Activated T-cell treated with anti-CD3 and anti-CD28 coated beads, Interleukin-2, amount 50 U/mL, for 72 hours (primary cell): ENCODE data around the gene RNF43. TPM values are rescaled to one million over a fixed set of nuclear protein-coding genes. Genes with fewer than 3 reads are reported as not detected.

Experiments
- ATAC-seq, 2 donors: fragments of 150-1000 bp; cut with Tn5 transposase; replicated peaks in 1 of 2; 2 replicates each; pipeline ENCODE4 v1.10.0; 2021; ENCODE audit warnings: moderate library complexity in 2 of 2, mild to moderate bottlenecking in 1 of 2
- DNase-seq, 2 donors: peaks; one replicate each; pipeline ENCODE4 v3.0.0; 2021 to 2022; ENCODE audit warnings: mixed read lengths in 1 of 2
- H3K27ac Mint-ChIP-seq: one replicate; pipeline ENCODE4 v1.8.0; 2022; ENCODE audit warnings: mild to moderate bottlenecking, moderate library complexity, mixed read lengths
- H3K27me3 Mint-ChIP-seq: one replicate; pipeline ENCODE4 v1.8.0; 2022; ENCODE audit warnings: low read depth, mixed read lengths
- H3K36me3 Mint-ChIP-seq, 2 donors: one replicate each; pipeline ENCODE4 v1.8.0; 2022; ENCODE audit warnings: mixed read lengths in 2 of 2, mild to moderate bottlenecking in 1 of 2; ENCODE audit not compliant: insufficient read depth in 2 of 2
- H3K4me1 Mint-ChIP-seq: one replicate; pipeline ENCODE4 v1.8.0; 2022; ENCODE audit warnings: low read depth, mixed read lengths
- H3K4me3 Mint-ChIP-seq, 2 donors: one replicate each; pipeline ENCODE4 v1.8.0; 2022; ENCODE audit warnings: mild to moderate bottlenecking in 2 of 2, mixed read lengths in 2 of 2, moderate library complexity in 2 of 2
- H3K9me3 Mint-ChIP-seq, 2 donors: one replicate each; pipeline ENCODE4 v1.8.0; 2022; ENCODE audit warnings: mixed read lengths in 2 of 2
- total RNA-seq, 2 donors: library from RNA; stranded (reverse); gene quantifications; one replicate each; pipeline ENCODE4 v1.2.3, GENCODE V29; 2022

RNF43 gene
- total RNA-seq, 2 donors from 2014 or later: 2.6 to 3.4 TPM

DNA sequence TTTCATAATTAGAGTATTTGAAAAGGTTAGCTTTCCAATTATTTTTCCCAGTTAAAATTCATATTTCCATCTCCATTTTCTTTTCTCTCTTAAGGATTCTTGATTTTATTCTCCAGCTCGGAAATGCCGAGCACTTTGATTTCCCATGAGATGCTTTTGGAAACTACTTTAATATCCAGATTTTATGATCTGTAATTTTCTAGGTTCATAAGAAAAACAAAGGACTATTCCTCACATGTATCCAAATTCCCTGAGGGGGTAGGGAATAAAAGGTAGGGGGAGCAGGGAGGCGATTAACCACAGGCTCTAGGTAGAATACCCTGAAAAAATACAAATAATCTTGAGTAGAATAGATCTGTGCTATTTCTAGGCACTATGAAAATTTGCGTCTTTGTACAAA, 938 bp downstream of the RNF43 start:
- H3K27me3 Mint-ChIP-seq: no peaks in the 10 kb centered on the region
- peaks cover 0 to 2% of the 10 kb centered on the region in 2 donors for H3K36me3 Mint-ChIP-seq
- no peak overlapping the region for H3K27ac Mint-ChIP-seq
- H3K4me1 Mint-ChIP-seq: peaks cover 64% of the 10 kb centered on the region
- no peaks in the 10 kb centered on the region for H3K9me3 Mint-ChIP-seq
- DNase-seq (no peak), ATAC-seq (no peak)
- H3K4me3 Mint-ChIP-seq: peak overlapping the region; percentile 69 to 81

DNA sequence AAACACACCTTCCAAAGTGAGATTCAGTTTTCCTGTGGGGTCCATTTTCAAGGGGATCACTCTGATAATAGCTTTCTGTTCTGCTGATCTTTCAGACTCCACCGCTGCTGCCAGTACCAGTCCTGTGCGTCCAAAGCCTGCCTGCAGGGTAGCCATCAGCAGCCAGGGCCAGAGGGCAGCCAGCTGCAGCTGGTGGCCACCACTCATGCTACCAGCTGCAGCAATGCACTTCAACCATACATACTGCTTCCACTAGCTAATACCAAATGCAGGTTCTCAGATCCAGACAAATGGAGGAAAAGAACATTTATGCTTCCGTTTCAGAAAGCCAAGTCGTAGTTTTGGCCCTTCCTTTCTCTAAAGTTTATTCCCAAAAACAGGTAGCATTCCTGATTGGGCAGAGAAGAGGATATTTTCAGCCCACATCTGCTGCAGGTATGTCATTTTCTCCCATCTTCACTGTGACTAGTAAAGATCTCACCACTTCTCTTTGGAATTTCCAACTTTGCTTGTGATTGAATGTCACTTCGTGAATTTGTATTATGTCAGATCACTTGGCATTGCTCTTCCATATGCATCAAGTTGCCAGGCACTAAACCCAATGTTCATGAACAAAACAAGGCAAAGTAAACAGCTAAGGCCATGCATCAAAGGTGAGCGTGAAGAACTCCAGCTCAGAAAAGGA, 1.8 kb downstream of the RNF43 start:
- no peak overlapping the region for H3K27ac Mint-ChIP-seq
- peaks cover 68% of the 10 kb centered on the region for H3K4me1 Mint-ChIP-seq
- ATAC-seq: no peak

DNA sequence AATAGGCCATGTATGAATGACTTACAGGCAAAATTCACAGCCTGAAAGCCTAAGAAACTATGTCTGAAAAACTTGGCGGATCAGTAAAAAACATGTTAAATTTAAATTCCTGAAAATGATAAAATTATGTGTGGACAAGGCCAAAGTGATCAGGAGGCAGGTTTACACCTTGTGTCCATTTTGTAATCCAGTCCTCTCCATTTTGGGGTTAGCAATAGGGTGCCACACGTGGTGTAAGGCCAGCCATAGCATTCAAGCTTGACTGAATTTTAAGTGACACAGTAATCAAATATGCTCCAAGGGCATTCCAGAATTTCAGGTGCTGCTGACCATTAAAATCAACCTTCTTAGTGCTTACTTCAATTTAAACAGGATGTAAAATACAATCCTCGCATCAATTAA, 2.7 kb downstream of the RNF43 start:
- DNase-seq (no peak), ATAC-seq (no peak)
- H3K36me3 Mint-ChIP-seq: peaks cover 0 to 2% of the 10 kb centered on the region in 2 donors
- H3K4me3 Mint-ChIP-seq: peak overlapping the region; percentile 13 to 67
- peaks cover 68% of the 10 kb centered on the region for H3K4me1 Mint-ChIP-seq
- H3K27ac Mint-ChIP-seq: no peak overlapping the region
- no peaks in the 10 kb centered on the region for H3K27me3 Mint-ChIP-seq
- H3K9me3 Mint-ChIP-seq: no peaks in the 10 kb centered on the region

More for the DNA sequence above, 1.8 kb downstream of the RNF43 start:
- Mint-ChIP-seq H3K4me3 (peak overlapping the region; percentile 2 to 69), H3K36me3 (peaks cover 0 to 2% of the 10 kb centered on the region in 2 donors), H3K27me3 (no peaks in the 10 kb centered on the region), H3K9me3 (no peaks in the 10 kb centered on the region)
- DNase-seq: no peak

DNA sequence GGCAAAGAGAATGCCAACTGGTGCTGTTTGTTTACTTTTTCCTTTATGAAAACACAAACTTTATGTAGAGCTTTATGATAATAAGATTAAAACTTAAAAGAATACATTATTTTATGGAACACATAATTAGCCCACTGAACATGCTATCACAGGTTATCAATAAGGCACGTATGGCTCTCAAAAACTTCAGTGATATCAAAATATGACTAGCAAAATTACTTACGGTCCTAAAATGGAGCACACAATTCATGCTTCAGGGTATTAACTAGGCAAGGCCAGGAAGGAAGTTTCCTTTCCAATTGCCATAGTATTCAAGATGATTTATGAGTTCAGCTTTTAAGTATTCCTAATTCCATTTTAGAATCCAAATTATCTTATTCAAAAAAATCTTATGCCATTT, 3.6 kb downstream of the RNF43 start:
- peak overlapping the region; percentile 60 to 85 for H3K4me3 Mint-ChIP-seq
- DNase-seq (no peak), ATAC-seq (no peak)
- H3K9me3 Mint-ChIP-seq: no peaks in the 10 kb centered on the region
- no peaks in the 10 kb centered on the region for H3K27me3 Mint-ChIP-seq
- H3K27ac Mint-ChIP-seq: peak overlapping the region; percentile 98
- H3K36me3 Mint-ChIP-seq: peaks cover 0 to 2% of the 10 kb centered on the region in 2 donors
- peaks cover 74% of the 10 kb centered on the region for H3K4me1 Mint-ChIP-seq

DNA sequence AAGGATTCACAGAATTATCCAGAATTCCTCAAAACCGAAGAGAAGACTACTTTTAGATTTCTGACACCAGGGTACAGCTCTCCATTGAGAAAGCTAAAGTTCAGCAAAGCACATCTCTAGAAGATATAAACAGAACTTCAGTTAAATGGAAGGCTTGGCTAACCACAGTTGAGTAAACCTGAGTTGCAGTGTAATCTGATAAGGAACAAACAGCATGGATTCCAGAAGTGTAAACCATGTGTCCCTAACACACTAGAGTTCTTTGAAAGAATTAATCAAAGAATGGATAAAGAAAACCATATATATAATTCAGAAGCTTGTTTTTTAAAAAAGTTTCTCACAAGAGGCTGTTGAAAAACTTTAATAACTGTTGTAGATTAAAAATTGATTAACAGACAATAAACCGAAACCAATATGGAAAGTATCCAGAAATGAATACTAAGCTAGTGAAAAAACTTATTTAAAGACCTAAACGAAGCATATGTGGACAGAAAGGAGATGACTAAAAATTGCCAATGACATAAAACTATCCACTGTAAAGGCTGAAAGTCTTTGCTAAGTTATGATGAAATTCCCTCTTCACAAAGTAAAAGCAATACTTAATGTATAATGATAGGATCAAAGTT, 4.3 kb downstream of the RNF43 start:
- H3K27ac Mint-ChIP-seq: peak overlapping the region; percentile 98

DNA sequence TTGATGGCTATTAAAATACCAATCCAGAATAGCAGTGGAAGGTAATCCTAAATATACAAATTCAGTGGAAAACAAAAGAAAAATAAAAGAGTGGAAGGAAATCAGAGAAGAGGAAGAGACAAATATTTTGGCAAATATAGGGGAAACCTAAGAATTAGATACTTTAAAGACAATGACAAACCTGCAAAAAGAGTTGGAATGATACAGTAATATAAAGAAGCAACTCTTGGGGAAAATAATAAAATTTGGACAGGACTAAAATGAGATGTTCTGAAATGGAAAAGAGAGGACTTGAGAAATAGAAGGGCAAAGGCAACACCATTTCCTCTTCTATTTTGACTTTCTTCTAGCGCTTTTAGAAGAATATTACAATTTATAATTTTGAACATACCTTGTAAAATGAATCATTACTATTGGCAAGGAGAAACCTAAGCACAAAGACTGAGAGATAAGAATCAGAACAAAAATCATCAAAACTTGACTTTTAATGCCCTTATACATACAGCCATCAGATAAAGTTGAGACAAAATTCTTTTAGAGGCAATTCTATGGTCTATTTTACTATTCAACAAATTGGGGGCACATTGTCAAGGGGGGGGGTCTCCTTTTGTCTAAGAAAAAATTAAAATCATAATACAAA, 5.2 kb downstream of the RNF43 start:
- peak overlapping the region; percentile 60 to 85 for H3K4me3 Mint-ChIP-seq
- peaks cover 0 to 2% of the 10 kb centered on the region in 2 donors for H3K36me3 Mint-ChIP-seq
- H3K4me1 Mint-ChIP-seq: peaks cover 62% of the 10 kb centered on the region

More for the DNA sequence above, 4.3 kb downstream of the RNF43 start:
- Mint-ChIP-seq H3K27me3 (no peaks in the 10 kb centered on the region), H3K9me3 (no peaks in the 10 kb centered on the region), H3K4me3 (peak overlapping the region; percentile 60 to 85), H3K4me1 (peaks cover 71% of the 10 kb centered on the region), H3K36me3 (peaks cover 0 to 2% of the 10 kb centered on the region in 2 donors)
- ATAC-seq (peak; percentile 62), DNase-seq (no peak)

DNA sequence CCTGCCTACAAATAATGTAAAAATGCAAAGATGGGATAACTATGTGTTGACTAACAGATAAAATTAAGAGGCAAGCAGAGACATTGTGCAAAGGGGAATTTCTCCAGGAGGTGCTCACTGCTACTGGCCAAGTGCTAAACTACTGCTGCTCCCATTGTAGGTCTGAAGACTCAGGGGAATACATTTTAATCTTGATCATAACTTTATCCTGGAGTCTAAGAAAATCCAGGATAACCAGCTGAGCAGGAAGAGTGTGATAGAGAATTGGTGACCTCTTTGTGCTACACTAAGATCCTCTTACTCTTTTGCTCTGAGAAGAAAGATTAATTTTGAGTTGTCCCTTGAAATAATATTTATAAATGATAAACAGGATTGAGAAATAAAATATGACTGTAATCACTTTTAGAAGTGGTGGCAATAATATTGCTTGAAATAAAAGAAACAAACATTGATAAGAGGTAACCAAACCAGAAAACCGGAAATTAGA, 5.9 kb downstream of the RNF43 start:
- Mint-ChIP-seq H3K36me3 (peaks cover 0 to 2% of the 10 kb centered on the region in 2 donors), H3K4me1 (peaks cover 57% of the 10 kb centered on the region), H3K27me3 (no peaks in the 10 kb centered on the region), H3K4me3 (peak overlapping the region; percentile 14 to 85), H3K9me3 (no peaks in the 10 kb centered on the region), H3K27ac (no peak overlapping the region)
- DNase-seq: no peak
- ATAC-seq: no peak

More for the DNA sequence above, 5.2 kb downstream of the RNF43 start:
- Mint-ChIP-seq H3K27me3 (no peaks in the 10 kb centered on the region), H3K9me3 (no peaks in the 10 kb centered on the region), H3K27ac (peak overlapping the region; percentile 98)
- ATAC-seq (no peak), DNase-seq (no peak)

DNA sequence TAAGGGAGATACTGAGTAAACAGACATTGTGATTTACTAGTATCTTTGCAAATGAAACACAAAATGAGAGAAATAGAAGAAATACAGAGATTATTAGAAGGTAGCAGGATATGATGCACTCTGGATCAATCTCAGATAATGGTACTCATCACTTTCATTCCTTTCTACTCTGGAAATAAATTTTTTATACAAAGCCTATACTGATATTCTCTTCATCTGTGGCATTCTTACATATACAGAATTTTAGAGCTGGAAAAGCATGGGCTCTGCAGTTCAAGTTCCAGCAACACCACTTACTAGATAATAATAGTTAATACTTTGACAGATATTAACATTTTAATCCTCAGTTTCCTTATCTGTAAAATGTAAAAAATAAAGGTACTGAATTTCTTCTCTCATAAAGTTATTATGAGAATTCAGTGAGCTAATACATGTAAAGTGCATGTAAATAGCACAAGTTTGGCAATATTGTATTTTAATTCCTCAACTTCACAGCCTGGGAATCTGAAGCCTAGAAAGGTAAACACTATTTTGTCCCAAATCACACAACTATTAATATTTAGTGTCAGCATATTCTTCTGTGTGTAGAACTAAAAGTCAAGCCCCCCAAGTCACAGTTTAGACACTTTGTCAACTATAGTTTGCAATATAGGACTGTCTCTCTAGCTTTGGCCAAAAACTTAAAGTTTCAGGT, 6.5 kb downstream of the RNF43 start:
- no peak for ATAC-seq
- Mint-ChIP-seq H3K4me1 (peaks cover 51% of the 10 kb centered on the region), H3K9me3 (no peaks in the 10 kb centered on the region), H3K27ac (no peak overlapping the region), H3K4me3 (peak overlapping the region in 1 of 2 donors; percentile 33), H3K36me3 (peaks cover 0 to 2% of the 10 kb centered on the region in 2 donors), H3K27me3 (no peaks in the 10 kb centered on the region)
- no peak for DNase-seq

DNA sequence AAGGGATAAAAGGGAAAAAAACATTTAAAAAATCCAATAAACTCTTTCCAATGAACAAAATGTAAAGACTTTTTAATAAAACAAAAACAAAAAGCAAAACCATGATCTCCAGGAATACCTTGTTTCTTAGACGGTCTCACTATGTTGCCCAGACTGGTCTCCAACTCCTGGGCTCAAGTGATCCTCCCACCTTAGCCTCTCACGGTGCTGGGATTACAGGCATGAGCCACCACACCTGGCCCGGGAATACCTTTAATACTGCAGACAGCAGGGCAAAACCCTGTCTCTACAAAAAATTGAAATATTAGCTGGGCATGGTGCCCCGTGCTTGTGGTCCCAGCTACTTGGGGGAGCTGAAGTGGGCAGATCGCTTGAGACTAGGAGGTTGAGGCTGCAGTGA, 7.9 kb downstream of the RNF43 start:
- Mint-ChIP-seq H3K4me1 (peaks cover 38% of the 10 kb centered on the region), H3K9me3 (no peaks in the 10 kb centered on the region), H3K27me3 (no peaks in the 10 kb centered on the region), H3K36me3 (peaks cover 0 to 2% of the 10 kb centered on the region in 2 donors), H3K27ac (no peak overlapping the region), H3K4me3 (no peak overlapping the region)
- ATAC-seq (no peak), DNase-seq (no peak)

DNA sequence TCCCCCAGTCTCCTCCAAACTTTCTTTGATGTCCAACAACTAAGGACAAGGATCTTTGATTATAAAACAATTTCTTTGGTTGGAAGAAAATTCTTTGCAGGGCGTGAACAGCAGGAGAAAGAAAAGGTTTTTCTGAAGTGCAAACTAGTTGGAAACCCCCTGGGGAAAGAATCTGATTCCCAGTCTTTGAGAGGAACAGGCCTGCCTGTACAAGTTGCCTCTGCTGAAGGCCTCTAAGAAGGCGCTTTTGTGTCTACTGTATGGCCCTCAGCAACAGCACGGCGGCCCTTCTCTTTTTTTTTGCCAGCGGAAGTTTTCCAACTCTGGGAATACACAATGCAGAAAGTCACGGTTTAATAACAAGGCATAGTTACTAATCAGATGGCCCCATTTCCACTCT, 14.0 kb downstream of the RNF43 start:
- no peak overlapping the region for H3K4me3 Mint-ChIP-seq
- H3K27ac Mint-ChIP-seq: no peak overlapping the region
- DNase-seq: no peak
- no peak for ATAC-seq
- peaks cover 11% of the 10 kb centered on the region for H3K4me1 Mint-ChIP-seq
- H3K9me3 Mint-ChIP-seq: no peaks in the 10 kb centered on the region
- H3K27me3 Mint-ChIP-seq: no peaks in the 10 kb centered on the region
- no peaks in the 10 kb centered on the region for H3K36me3 Mint-ChIP-seq

DNA sequence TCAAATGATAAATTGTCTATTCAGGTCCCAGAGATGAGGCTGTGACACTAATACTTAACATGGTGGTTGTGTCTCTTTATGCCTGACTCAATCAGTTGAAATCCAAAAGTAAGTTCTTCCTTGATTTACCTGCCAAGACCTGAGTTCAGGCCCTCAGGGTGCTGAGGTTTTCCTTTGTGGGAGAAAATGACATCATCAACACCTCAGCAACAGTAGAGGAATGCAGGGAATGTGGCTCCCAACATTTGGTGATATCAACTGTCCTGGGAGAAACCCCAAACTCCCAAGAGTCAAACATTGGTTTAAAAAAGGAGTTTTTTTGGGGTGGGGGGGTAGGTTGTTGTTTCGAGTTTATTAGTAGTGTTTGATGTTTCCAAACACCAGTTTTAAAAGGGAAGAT, 14.7 kb downstream of the RNF43 start:
- H3K4me1 Mint-ChIP-seq: peaks cover 11% of the 10 kb centered on the region
- H3K27ac Mint-ChIP-seq: no peak overlapping the region

DNA sequence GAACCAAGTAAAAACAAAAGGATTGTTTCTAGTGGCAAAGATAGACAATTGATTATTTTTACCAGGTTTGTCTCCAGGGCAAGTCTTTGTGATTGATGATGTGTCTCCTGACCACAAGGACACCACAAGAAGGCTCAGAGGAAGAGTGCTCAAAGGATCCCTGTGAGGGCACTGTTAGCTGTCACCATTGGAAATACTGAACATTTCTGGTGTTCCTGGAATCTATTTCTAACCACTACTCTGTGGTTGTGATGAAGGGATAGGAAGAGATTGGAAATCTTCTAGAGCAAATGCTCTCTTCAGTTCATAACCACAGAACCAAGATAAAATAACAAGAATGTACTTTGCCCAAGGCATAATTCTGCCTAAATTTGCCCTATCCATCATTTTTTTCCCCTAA, 15.3 kb downstream of the RNF43 start:
- DNase-seq (peak; percentile 18 to 43), ATAC-seq (peak; percentile 75 to 93)
- peak overlapping the region; percentile 33 for H3K27ac Mint-ChIP-seq
- peak overlapping the region; percentile 18 to 33 for H3K4me3 Mint-ChIP-seq
- no peaks in the 10 kb centered on the region for H3K27me3 Mint-ChIP-seq
- peaks cover 11% of the 10 kb centered on the region for H3K4me1 Mint-ChIP-seq
- no peaks in the 10 kb centered on the region for H3K9me3 Mint-ChIP-seq
- H3K36me3 Mint-ChIP-seq: no peaks in the 10 kb centered on the region

More for the DNA sequence above, 14.7 kb downstream of the RNF43 start:
- H3K4me3 Mint-ChIP-seq: no peak overlapping the region
- H3K36me3 Mint-ChIP-seq: no peaks in the 10 kb centered on the region
- DNase-seq: no peak
- no peaks in the 10 kb centered on the region for H3K9me3 Mint-ChIP-seq
- no peak for ATAC-seq
- H3K27me3 Mint-ChIP-seq: no peaks in the 10 kb centered on the region

DNA sequence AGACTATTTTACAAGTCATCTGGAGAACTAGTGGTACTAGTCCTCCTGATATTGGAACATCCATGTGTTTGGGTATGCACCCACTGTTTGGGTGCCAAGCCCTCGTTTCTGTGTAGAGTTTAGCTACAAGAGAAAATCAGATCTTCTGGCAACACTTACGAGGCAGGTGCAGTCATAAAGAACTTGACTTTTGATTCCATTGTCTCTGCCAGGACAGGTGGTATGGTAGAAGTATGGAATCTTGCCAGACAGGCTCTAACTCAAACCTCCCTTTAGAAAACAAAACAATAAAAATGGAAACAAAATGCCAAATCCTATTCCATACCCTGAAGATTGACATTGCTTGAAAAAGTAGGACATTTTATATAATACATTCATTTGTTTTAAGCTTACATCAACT, 16.0 kb downstream of the RNF43 start:
- DNase-seq (no peak), ATAC-seq (no peak)
- H3K27me3 Mint-ChIP-seq: no peaks in the 10 kb centered on the region
- no peak overlapping the region for H3K27ac Mint-ChIP-seq
- H3K4me1 Mint-ChIP-seq: peaks cover 11% of the 10 kb centered on the region
- H3K9me3 Mint-ChIP-seq: no peaks in the 10 kb centered on the region
- H3K36me3 Mint-ChIP-seq: no peaks in the 10 kb centered on the region
- H3K4me3 Mint-ChIP-seq: no peak overlapping the region
